ENCODE data around the gene BNIP2.
A peak's percentile ranks its signal among the peaks of the same experiment; 100 is the strongest.

Gene BNIP2

GRCh38 chr15:59686389-59686788 lies 2.7 kb downstream of the BNIP2 start:
- Histone ChIP-seq H3K27me3 (ENCODE audit: insufficient read depth, low read length) (peaks cover 12% of the 10 kb centered on the region), H3K36me3 (ENCODE audit: insufficient read depth, low read depth, low read length) (peaks cover 21% of the 10 kb centered on the region), H3K27ac (ENCODE audit: low read length) (no peak overlapping the region), H3K4me1 (ENCODE audit: insufficient read depth, low read length) (peaks cover 6% of the 10 kb centered on the region), H3K9me3 (ENCODE audit: insufficient read depth, low read depth, low read length) (no peaks in the 10 kb centered on the region), H3K9ac (ENCODE audit: low read depth, low read length) (no peak overlapping the region), H3K4me3 (ENCODE audit: low read length) (no peak overlapping the region)

- Histone ChIP-seq H3K36me3 (ENCODE audit: insufficient read depth, low read depth, low read length) (peaks cover 27% of the 10 kb centered on the region), H3K9ac (ENCODE audit: low read depth, low read length) (no peak overlapping the region), H3K4me3 (ENCODE audit: low read length) (no peak overlapping the region), H3K4me1 (ENCODE audit: insufficient read depth, low read length) (peaks cover 6% of the 10 kb centered on the region), H3K27ac (ENCODE audit: low read length) (no peak overlapping the region), H3K9me3 (ENCODE audit: insufficient read depth, low read depth, low read length) (no peaks in the 10 kb centered on the region), H3K27me3 (ENCODE audit: insufficient read depth, low read length) (peaks cover 7% of the 10 kb centered on the region)
These were observed 3.3 kb downstream of the BNIP2 start for GRCh38 chr15:59685737-59686297.

DNA sequence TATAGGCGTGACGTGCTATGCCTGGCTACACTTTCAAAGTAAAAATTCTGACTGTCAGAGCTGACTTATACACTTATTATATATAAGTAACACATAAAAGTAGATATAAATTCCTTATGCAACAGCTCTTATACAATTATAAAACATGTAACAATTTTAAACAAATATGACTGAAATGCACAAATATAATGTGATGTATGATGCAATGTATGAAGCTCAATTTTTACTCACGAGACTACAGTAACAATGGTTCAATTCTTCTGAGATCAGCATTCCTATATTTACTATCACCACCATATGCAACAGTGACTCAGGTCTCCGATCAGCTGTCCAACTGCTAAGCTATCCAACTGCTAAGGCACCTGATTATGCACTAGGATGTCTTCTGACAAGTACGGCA lies 8.2 kb downstream of the BNIP2 start:
- Histone ChIP-seq H3K27me3 (ENCODE audit: insufficient read depth, low read length) (no peaks in the 10 kb centered on the region), H3K9ac (ENCODE audit: low read depth, low read length) (no peak overlapping the region), H3K27ac (ENCODE audit: low read length) (no peak overlapping the region), H3K36me3 (ENCODE audit: insufficient read depth, low read depth, low read length) (peaks cover 66% of the 10 kb centered on the region), H3K9me3 (ENCODE audit: insufficient read depth, low read depth, low read length) (no peaks in the 10 kb centered on the region), H3K4me1 (ENCODE audit: insufficient read depth, low read length) (no peaks in the 10 kb centered on the region), H3K4me3 (ENCODE audit: low read length) (no peak overlapping the region)

DNA sequence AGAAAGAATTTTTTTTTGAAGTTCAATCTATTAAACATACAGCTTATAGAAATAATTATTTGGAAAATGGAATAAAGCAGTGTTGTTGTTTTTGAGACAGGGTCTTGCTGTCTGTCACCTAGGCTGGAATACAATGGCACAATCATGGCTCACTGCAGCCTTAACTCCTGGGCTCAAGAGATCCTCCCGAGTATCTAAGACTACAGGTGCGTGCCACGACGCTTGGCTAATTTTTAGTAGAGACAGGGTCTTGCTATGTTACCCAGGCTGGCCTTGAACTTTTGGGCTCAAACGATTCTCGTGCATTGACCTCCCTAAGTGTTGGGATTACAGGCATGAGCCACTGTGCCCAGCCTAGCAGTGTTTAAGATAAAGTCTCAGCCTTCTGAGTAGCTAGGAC lies 8.8 kb downstream of the BNIP2 start:
- Histone ChIP-seq H3K27ac (ENCODE audit: low read length) (no peak overlapping the region), H3K4me3 (ENCODE audit: low read length) (no peak overlapping the region), H3K9me3 (ENCODE audit: insufficient read depth, low read depth, low read length) (no peaks in the 10 kb centered on the region), H3K27me3 (ENCODE audit: insufficient read depth, low read length) (no peaks in the 10 kb centered on the region), H3K36me3 (ENCODE audit: insufficient read depth, low read depth, low read length) (peaks cover 70% of the 10 kb centered on the region), H3K4me1 (ENCODE audit: insufficient read depth, low read length) (no peaks in the 10 kb centered on the region), H3K9ac (ENCODE audit: low read depth, low read length) (no peak overlapping the region)

DNA sequence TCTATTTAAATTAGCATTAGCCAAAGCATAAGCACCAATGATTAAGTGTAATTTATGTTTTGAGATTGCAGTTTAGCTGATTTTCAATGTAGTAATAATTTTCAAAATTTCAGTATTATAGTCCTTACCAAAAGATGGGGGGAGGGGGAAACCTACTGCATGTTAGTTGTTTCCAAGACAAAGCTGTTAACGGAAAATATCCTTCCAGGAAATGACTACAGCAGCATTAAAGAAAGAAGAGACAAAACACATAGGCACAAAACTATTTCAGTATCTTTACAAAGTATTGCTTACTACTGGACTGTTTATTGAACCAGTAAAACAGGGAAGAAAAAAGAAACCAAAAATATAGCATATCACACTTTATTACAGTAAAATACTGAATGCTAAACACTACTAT lies 10.5 kb downstream of the BNIP2 start:
- no peaks in the 10 kb centered on the region for H3K4me1 ChIP-seq (ENCODE audit: insufficient read depth, low read length)
- H3K27ac ChIP-seq (ENCODE audit: low read length) = no peak overlapping the region
- peaks cover 82% of the 10 kb centered on the region for H3K36me3 ChIP-seq (ENCODE audit: insufficient read depth, low read depth, low read length)
- H3K4me3 ChIP-seq (ENCODE audit: low read length) = no peak overlapping the region
- no peak overlapping the region for H3K9ac ChIP-seq (ENCODE audit: low read depth, low read length)
- H3K27me3 ChIP-seq (ENCODE audit: insufficient read depth, low read length) = no peaks in the 10 kb centered on the region
- no peaks in the 10 kb centered on the region for H3K9me3 ChIP-seq (ENCODE audit: insufficient read depth, low read depth, low read length)

GRCh38 chr15:59678172-59678571 lies 10.9 kb downstream of the BNIP2 start:
- peaks cover 86% of the 10 kb centered on the region for H3K36me3 ChIP-seq (ENCODE audit: insufficient read depth, low read depth, low read length)

DNA sequence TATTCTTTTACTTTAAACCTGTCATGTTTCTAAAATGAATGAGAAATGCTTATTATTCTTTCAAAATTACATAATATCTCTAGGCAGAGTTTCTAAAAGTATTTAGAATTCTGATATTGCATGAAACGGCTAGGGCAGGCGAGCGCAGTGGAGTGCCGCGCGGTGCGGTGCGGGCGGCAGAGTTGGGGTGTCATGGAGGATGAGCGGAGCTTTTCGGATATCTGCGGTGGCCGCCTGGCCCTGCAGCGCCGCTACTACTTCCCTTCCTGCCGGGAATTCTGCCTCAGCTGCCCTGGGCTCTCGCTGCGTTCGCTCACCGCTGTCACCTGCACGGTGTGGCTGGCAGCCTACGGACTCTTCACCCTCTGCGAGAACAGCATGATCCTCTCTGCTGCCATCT lies 12.6 kb downstream of the BNIP2 start:
- Histone ChIP-seq H3K27ac (ENCODE audit: low read length) (no peak overlapping the region), H3K9me3 (ENCODE audit: insufficient read depth, low read depth, low read length) (no peaks in the 10 kb centered on the region), H3K27me3 (ENCODE audit: insufficient read depth, low read length) (no peaks in the 10 kb centered on the region), H3K4me3 (ENCODE audit: low read length) (no peak overlapping the region), H3K36me3 (ENCODE audit: insufficient read depth, low read depth, low read length) (peaks cover 94% of the 10 kb centered on the region), H3K9ac (ENCODE audit: low read depth, low read length) (no peak overlapping the region), H3K4me1 (ENCODE audit: insufficient read depth, low read length) (no peaks in the 10 kb centered on the region)

More at GRCh38 chr15:59678172-59678571, 10.9 kb downstream of the BNIP2 start:
- no peak overlapping the region for H3K27ac ChIP-seq (ENCODE audit: low read length)
- H3K9me3 ChIP-seq (ENCODE audit: insufficient read depth, low read depth, low read length) = no peaks in the 10 kb centered on the region
- H3K27me3 ChIP-seq (ENCODE audit: insufficient read depth, low read length) = no peaks in the 10 kb centered on the region
- H3K9ac ChIP-seq (ENCODE audit: low read depth, low read length) = no peak overlapping the region
- H3K4me1 ChIP-seq (ENCODE audit: insufficient read depth, low read length) = no peaks in the 10 kb centered on the region
- H3K4me3 ChIP-seq (ENCODE audit: low read length) = no peak overlapping the region

- Histone ChIP-seq H3K9ac (ENCODE audit: low read depth, low read length) (no peak overlapping the region), H3K27ac (ENCODE audit: low read length) (no peak overlapping the region), H3K36me3 (ENCODE audit: insufficient read depth, low read depth, low read length) (peaks cover 89% of the 10 kb centered on the region), H3K27me3 (ENCODE audit: insufficient read depth, low read length) (no peaks in the 10 kb centered on the region), H3K9me3 (ENCODE audit: insufficient read depth, low read depth, low read length) (no peaks in the 10 kb centered on the region), H3K4me3 (ENCODE audit: low read length) (no peak overlapping the region), H3K4me1 (ENCODE audit: insufficient read depth, low read length) (no peaks in the 10 kb centered on the region)
These were observed 14.7 kb downstream of the BNIP2 start for GRCh38 chr15:59674361-59674877.

DNA sequence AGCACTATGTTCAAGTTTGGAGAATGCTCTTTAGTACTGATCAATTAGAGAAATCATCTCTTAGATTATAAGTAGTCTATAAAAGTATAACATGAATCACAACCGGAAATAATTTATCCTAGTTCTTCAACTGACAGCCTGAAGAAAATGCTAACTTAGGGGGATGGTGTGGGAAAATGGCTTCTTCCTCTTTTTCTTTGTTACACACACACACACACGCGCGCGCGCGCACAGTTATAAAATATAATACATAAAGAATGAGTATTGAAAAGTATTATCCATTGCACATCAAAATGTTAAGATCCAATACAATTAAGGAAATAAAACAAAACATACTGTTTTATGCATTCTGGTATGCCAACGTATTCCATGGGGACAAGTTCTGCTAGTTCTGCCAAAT lies 20.6 kb downstream of the BNIP2 start:
- Histone ChIP-seq H3K4me1 (ENCODE audit: insufficient read depth, low read length) (no peaks in the 10 kb centered on the region), H3K36me3 (ENCODE audit: insufficient read depth, low read depth, low read length) (peaks cover 80% of the 10 kb centered on the region), H3K27ac (ENCODE audit: low read length) (no peak overlapping the region), H3K9ac (ENCODE audit: low read depth, low read length) (no peak overlapping the region), H3K4me3 (ENCODE audit: low read length) (no peak overlapping the region), H3K27me3 (ENCODE audit: insufficient read depth, low read length) (no peaks in the 10 kb centered on the region), H3K9me3 (ENCODE audit: insufficient read depth, low read depth, low read length) (no peaks in the 10 kb centered on the region)

GRCh38 chr15:59662260-59662659 lies 26.9 kb downstream of the BNIP2 start:
- H3K27me3 ChIP-seq (ENCODE audit: insufficient read depth, low read length) = no peaks in the 10 kb centered on the region
- H3K4me3 ChIP-seq (ENCODE audit: low read length) = no peak overlapping the region
- no peaks in the 10 kb centered on the region for H3K9me3 ChIP-seq (ENCODE audit: insufficient read depth, low read depth, low read length)
- H3K9ac ChIP-seq (ENCODE audit: low read depth, low read length) = no peak overlapping the region
- H3K4me1 ChIP-seq (ENCODE audit: insufficient read depth, low read length) = no peaks in the 10 kb centered on the region
- peaks cover 57% of the 10 kb centered on the region for H3K36me3 ChIP-seq (ENCODE audit: insufficient read depth, low read depth, low read length)
- no peak overlapping the region for H3K27ac ChIP-seq (ENCODE audit: low read length)

GRCh38 chr15:59659366-59659765 lies 29.8 kb downstream of the BNIP2 start:
- Histone ChIP-seq H3K27me3 (ENCODE audit: insufficient read depth, low read length) (no peaks in the 10 kb centered on the region), H3K9me3 (ENCODE audit: insufficient read depth, low read depth, low read length) (no peaks in the 10 kb centered on the region), H3K4me3 (ENCODE audit: low read length) (no peak overlapping the region), H3K27ac (ENCODE audit: low read length) (no peak overlapping the region), H3K36me3 (ENCODE audit: insufficient read depth, low read depth, low read length) (peaks cover 49% of the 10 kb centered on the region), H3K4me1 (ENCODE audit: insufficient read depth, low read length) (peaks cover 6% of the 10 kb centered on the region; the same call in 1 of the 2 replicates), H3K9ac (ENCODE audit: low read depth, low read length) (no peak overlapping the region)

DNA sequence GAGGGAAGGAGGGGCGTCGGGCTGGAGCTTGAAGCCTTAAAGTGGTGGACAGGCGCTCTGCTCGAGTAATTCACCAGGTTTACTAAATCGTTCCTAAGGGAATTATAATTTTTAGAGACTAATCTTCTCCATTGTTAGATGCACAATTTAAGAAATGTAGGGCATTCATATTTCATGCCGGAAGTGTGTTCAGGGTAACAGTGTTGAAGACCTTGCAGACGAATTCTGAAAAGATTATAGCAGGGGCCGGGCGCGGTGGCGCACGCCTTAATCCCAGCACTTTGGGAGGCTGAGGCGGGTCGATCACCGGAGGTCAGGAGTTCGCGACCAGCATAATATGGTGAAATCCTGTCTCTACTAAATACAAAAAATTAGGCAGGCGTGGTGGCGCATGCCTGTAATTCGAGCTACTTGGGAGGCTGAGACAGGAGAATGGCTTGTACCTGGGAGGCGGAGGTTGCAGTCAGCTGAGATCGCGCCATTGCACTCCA lies 31.4 kb downstream of the BNIP2 start:
- peaks cover 50% of the 10 kb centered on the region for H3K36me3 ChIP-seq (ENCODE audit: insufficient read depth, low read depth, low read length)
- H3K4me3 ChIP-seq (ENCODE audit: low read length) = peak overlapping the region; percentile 93
- H3K9me3 ChIP-seq (ENCODE audit: insufficient read depth, low read depth, low read length) = no peaks in the 10 kb centered on the region
- no peaks in the 10 kb centered on the region for H3K27me3 ChIP-seq (ENCODE audit: insufficient read depth, low read length)
- no peak overlapping the region for H3K27ac ChIP-seq (ENCODE audit: low read length)
- H3K9ac ChIP-seq (ENCODE audit: low read depth, low read length) = no peak overlapping the region
- H3K4me1 ChIP-seq (ENCODE audit: insufficient read depth, low read length) = peaks cover 6% of the 10 kb centered on the region; the same call in 1 of the 2 replicates
